GM23338 (cell line): Measurements from ENCODE around the gene RCCD1. TPM values are rescaled to one million over a fixed set of nuclear protein-coding genes. Genes with fewer than 3 reads are reported as not detected.

Experiments used
- ATAC-seq: fragments of 200-7000 bp; cut with Tn5 transposase; 3 replicates; pipeline ENCODE4 v1.9.1; 2020
- DNase-seq: peaks from one replicate; pipeline ENCODE4 v3.0.0-alpha.2; 2015; ENCODE audit warnings: low spot score
- H2AFZ ChIP-seq: fragments of 200-600 bp; sonication (generic); 2 replicates; pipeline ENCODE4 v1.8.0; 2016; ENCODE audit warnings: antibody characterized with exemption, mild to moderate bottlenecking, moderate library complexity
- H3F3A ChIP-seq: fragments of 200-600 bp; sonication (generic); replicated peaks from 2 replicates; pipeline ENCODE4 v1.8.0; 2017; ENCODE audit warnings: antibody characterized with exemption, mixed run types, low read depth
- H3K27ac ChIP-seq: fragments of 200-600 bp; sonication (generic); 2 replicates; pipeline ENCODE4 v1.6.1; 2016; ENCODE audit warnings: low read depth
- H3K27me3 ChIP-seq: fragments of 200-600 bp; sonication (generic); 2 replicates; pipeline ENCODE4 v1.8.0; 2016; ENCODE audit warnings: mild to moderate bottlenecking, mixed run types, moderate library complexity; ENCODE audit not compliant: insufficient read depth
- H3K36me3 ChIP-seq: fragments of 200-600 bp; sonication (generic); 2 replicates; pipeline ENCODE4 v1.8.0; 2016; ENCODE audit warnings: mild to moderate bottlenecking; ENCODE audit not compliant: insufficient read depth
- H3K4me1 ChIP-seq: fragments of 200-600 bp; sonication (generic); 2 replicates; pipeline ENCODE4 v1.8.0; 2016; ENCODE audit warnings: mild to moderate bottlenecking, moderate library complexity; ENCODE audit not compliant: insufficient read depth
- H3K4me2 ChIP-seq: fragments of 200-600 bp; sonication (generic); 2 replicates; pipeline ENCODE4 v1.7.1; 2017; ENCODE audit warnings: mixed run types
- H3K4me3 ChIP-seq: fragments of 200-600 bp; sonication (generic); 2 replicates; pipeline ENCODE4 v1.6.1; 2016; ENCODE audit warnings: mixed run types
- H3K79me2 ChIP-seq: fragments of 200-600 bp; sonication (generic); replicated peaks from 2 replicates; pipeline ENCODE4 v1.8.0; 2017; ENCODE audit warnings: mild to moderate bottlenecking; ENCODE audit not compliant: insufficient read depth
- H3K9me2 ChIP-seq: fragments of 200-600 bp; sonication (generic); 2 replicates; pipeline ENCODE4 v1.8.0; 2017; ENCODE audit not compliant: insufficient read depth
- H4K20me1 ChIP-seq: fragments of 200-600 bp; sonication (generic); replicated peaks from 2 replicates; pipeline ENCODE4 v1.8.0; 2017; ENCODE audit warnings: mild to moderate bottlenecking; ENCODE audit not compliant: insufficient read depth
- H3K27ac Mint-ChIP-seq: 2 replicates; pipeline ENCODE4 v1.8.0; 2020; ENCODE audit warnings: inconsistent platforms, mild to moderate bottlenecking, moderate library complexity, mixed read lengths
- H3K27me3 Mint-ChIP-seq: 3 replicates; pipeline ENCODE4 v1.8.0; 2022; ENCODE audit warnings: low read depth, mild to moderate bottlenecking, moderate library complexity, mixed read lengths, inconsistent platforms; ENCODE audit not compliant: insufficient read depth, poor library complexity
- H3K36me3 Mint-ChIP-seq: 3 replicates; pipeline ENCODE4 v1.8.0; 2021; ENCODE audit warnings: low read depth, mild to moderate bottlenecking, inconsistent platforms, moderate library complexity, mixed read lengths
- H3K4me1 Mint-ChIP-seq: 3 replicates; pipeline ENCODE4 v1.8.0; 2020; ENCODE audit warnings: mild to moderate bottlenecking, inconsistent platforms, mixed read lengths
- H3K4me3 Mint-ChIP-seq: 3 replicates; pipeline ENCODE4 v1.8.0; 2021; ENCODE audit warnings: moderate library complexity, mild to moderate bottlenecking, inconsistent platforms, mixed read lengths
- H3K9me3 Mint-ChIP-seq: 3 replicates; pipeline ENCODE4 v1.8.0; 2020; ENCODE audit warnings: moderate library complexity, mild to moderate bottlenecking, inconsistent platforms, mixed read lengths
- NANOG ChIP-seq: IDR thresholded peaks from 2 replicates; pipeline ENCODE4 v1.6.1; 2016; ENCODE audit warnings: antibody characterized with exemption, borderline replicate concordance
- POLR2AphosphoS5 ChIP-seq: IDR thresholded peaks from 2 replicates; pipeline ENCODE4 v1.6.1; 2016; ENCODE audit warnings: antibody characterized with exemption, low read depth
- REST ChIP-seq: IDR thresholded peaks from one replicate; pipeline ENCODE4 v1.6.1; 2018; ENCODE audit warnings: antibody characterized with exemption; ENCODE audit not compliant: unreplicated experiment
- ZNF462 ChIP-seq: fragments of 250-450 bp; sonication (Bioruptor Pico); IDR thresholded peaks from 2 replicates; pipeline ENCODE4 v1.5.0; 2020; ENCODE audit warnings: mild to moderate bottlenecking, moderate library complexity
- polyA plus RNA-seq: library from polyadenylated mRNA; unstranded; fragments of >200 nt; fragmentation: Nextera tagmentation; extraction: Ambion mirVana; gene quantifications from 2 replicates; pipeline ENCODE4 v1.2.1, GENCODE V29; 2016
- total RNA-seq: library from RNA; depleted of rRNA; stranded (reverse); fragments of >200 nt; shearing (Covaris generic); gene quantifications from 2 replicates; pipeline ENCODE4 v1.2.3, GENCODE V29; 2014

RCCD1 gene
- total and polyA plus RNA-seq, 2 experiments from 2014 or later, result 10.8 to 17.1 TPM

DNA sequence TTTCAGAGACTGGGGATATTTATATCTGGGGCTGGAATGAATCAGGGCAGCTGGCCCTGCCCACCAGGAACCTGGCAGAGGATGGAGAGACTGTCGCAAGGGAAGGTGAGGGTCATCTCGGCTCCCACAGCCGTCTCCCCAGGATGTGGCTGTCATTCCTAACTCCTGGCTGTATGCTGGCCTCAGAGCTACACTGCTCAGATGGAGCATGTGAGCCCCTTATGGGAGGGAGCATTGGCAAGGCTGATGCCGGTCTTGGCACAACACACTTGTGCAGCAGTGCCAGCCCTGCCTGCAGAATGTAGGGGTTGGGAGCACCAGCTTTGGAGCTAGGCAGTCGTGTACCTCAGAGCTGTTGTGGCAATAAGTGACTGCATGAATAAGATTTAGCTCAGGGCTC is 5.2 kb downstream of the RCCD1 start (continued):
- TF ChIP-seq REST, result no peak

DNA sequence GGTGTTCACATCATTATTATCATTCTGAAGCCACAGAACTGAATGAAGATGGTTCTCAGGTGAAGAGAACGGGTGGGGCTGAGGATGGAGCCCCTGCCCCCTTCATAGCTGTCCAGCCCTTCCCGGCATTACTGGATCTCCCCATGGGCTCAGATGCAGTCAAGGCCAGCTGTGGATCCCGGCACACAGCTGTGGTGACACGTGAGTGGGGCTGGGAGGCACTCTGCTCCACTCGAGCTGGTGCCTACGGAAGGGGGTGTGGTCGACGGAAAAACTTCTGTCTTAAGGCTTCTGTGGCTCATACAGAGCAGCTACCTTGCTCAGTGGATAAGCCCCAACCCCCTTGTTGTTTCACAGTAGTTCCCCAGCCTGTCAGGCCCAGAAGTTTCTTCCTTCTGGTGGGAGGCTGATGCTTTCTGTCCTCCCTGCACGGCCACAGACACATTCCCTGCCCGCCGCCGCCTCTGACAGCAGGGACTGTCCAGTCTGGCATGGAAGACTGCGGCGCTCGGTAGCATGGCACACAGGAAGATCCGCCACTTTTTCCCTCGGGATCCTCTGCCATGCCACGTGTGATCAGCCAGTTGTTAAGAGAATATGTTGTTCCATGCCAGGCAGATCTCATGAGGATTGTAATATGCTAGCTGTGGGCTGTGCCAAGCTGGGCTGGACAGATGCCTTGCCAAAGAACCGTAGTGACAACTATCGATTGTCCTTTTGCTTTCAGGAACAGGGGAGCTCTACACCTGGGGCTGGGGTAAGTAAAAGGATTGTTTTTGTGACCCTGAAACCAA is 5.8 kb downstream of the RCCD1 start:
- Histone ChIP-seq H2AFZ (no peak overlapping the region), H3K79me2 (no peaks in the 10 kb centered on the region; the same call in 1 of the 2 replicates), H4K20me1 (peaks cover 11% of the 10 kb centered on the region; the same call in 1 of the 2 replicates), H3K4me3 (no peak overlapping the region), H3K27me3 (no peaks in the 10 kb centered on the region), H3K9me2 (no peaks in the 10 kb centered on the region), H3K4me2 (no peak overlapping the region), H3K36me3 (peaks cover 17% of the 10 kb centered on the region; the same call in 1 of the 2 replicates), H3K4me1 (peaks cover 13% of the 10 kb centered on the region), H3F3A (peaks cover 8% of the 10 kb centered on the region; the same call in 1 of the 2 replicates), H3K27ac (no peak overlapping the region)
- Mint-ChIP-seq H3K27me3 (peaks cover 20% of the 10 kb centered on the region), H3K27ac (no peak overlapping the region), H3K4me1 (peaks cover 10% of the 10 kb centered on the region), H3K9me3 (no peaks in the 10 kb centered on the region), H3K36me3 (peaks cover 52% of the 10 kb centered on the region), H3K4me3 (no peak overlapping the region)
- ATAC-seq (no peak), DNase-seq (no peak)
- TF ChIP-seq NANOG, result no peak
- no peak for TF ChIP-seq ZNF462 (CRISPR knock-in tag)
- no peak for TF ChIP-seq POLR2AphosphoS5
